SKM-1 treated with dmso at 0.1 percent for 144 hours (cell line): Measurements from ENCODE around the gene CDH12.
"Not testable (repeated sequence)": the region's sequence is repeated elsewhere in the genome, so short reads cannot be mapped to it uniquely, and the experiment has no call there.

ENCODE experiments used
- DNase-seq: peaks from one replicate; lab custom pipeline; 2025; ENCODE audit not compliant: unreplicated experiment; lab: John Stamatoyannopoulos, UW

The CDH12 gene

DNA sequence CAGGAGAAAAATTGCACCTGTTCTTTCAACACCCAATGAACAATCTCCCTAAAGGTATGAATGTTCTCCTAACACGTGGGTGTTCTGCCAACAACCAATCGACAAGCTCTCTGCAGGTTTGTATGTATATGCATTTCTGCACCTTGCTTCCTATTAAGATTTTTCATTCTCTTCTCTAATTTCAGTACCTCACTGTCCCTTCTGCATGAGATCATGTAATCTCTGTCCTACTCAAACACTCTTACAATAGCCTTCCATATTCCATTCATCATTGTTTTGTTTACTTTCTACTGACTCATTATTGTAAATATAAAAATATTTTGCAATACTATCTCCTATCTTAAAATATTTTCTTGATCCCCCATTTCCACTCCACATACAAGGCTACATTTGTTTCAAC lies 382.0 kb downstream of the CDH12 start:
- no peak for DNase-seq

GRCh38 chr5:22470408-22470807 lies 382.7 kb downstream of the CDH12 start:
- no peak for DNase-seq

DNA sequence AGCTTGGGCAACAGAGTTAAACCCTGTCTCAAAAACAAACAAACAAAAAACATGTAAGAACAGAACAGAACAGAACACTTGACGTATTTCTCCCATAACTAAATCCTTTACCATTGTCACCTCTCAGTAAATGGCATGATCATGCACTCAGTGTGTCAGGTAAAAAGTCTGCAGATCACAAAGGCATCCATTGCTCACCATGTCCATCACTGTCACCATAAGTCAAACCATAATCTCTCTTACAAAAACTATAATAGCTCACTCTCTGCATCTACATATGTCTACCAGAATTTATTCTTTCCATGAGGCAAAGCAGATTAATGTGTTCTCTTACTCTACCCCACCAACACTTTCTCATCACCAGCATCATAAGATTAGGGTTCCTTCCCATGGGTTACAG lies 387.5 kb downstream of the CDH12 start:
- DNase-seq, result no peak

DNA sequence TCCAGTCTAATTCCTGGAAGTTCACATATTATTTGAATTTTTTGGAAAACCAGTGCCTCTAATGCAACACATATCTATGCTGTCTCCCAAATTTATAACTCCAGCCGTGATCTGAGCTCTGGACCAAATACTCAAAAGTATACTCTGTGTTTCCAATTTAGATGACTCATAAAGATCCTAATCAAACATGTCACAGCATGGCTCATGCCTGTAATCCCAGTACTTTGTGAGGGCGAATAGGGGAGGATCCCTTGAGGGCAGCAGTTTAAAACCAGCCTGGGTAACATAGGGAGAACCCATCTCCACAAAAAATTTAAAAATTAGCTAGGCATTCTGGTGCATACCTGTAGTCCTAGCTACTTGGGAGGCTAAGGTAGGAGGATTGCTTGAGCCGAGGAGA lies 388.0 kb downstream of the CDH12 start:
- no peak for DNase-seq

- DNase-seq, result no peak
These were observed 393.0 kb downstream of the CDH12 start for GRCh38 chr5:22460189-22460588.

DNA sequence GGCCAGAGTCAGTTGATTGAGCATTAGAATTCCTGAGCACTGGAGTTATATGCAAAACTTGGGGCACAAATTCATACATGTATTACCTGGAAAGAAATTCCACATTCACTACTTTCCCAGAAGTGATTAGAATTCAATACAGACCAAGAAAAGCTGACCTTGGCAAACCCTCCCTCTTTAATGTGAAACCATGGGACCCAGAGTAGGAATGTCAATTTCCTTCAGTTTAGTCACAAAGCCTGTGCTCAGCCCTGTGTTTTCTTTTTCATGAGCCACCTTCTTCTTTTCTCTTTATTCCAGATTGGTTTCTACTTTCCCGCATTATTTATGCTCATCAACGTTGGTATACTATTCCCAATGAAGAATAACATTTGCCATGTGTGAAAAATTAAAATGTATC lies 420.2 kb downstream of the CDH12 start:
- DNase-seq, result no peak

GRCh38 chr5:22431840-22432239 lies 421.3 kb downstream of the CDH12 start:
- no peak for DNase-seq

- no peak for DNase-seq
These were observed 421.7 kb downstream of the CDH12 start for GRCh38 chr5:22431406-22431805.

DNA sequence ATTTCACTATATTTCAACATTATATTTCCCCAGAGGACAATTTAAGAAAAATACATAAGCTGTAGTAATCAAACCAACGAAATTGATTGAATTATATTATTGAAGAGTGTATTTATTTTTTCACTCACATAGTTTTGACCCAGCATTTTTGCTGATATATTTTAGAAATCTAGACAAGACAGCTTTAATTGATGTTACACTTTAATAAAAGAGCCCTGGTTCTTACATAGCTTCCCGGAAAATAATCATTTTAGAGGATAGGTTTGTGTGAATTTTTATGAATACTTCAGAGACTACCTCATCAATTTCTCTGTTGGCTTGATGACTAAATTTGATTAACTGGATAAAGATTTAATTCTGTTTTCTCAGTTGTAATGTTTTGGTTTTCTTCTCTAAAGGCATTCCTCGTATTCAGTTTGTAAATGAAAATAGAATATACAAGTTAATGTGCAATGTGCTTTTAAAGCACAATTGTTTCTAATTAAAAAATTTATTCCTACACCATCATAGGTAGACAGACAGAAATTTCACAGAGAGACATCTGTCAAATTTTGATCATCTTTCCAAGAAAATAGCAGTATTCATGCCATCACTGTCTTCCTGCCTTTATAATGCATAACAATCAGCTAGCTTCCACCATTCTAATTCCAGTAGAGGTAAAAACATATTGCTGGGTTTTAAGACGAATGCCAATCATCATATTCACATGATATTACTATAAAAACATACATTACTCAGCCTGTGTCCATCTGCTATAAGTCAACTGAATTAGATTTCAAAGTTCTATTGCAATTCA lies 441.4 kb downstream of the CDH12 start:
- DNase-seq, result no peak

- DNase-seq, result no peak
These were observed 461.2 kb downstream of the CDH12 start for GRCh38 chr5:22391956-22392355.

- DNase-seq, result no peak
These were observed 462.3 kb downstream of the CDH12 start for GRCh38 chr5:22390888-22391287.

- DNase-seq, result no peak
These were observed 480.1 kb downstream of the CDH12 start for GRCh38 chr5:22372826-22373660.

DNA sequence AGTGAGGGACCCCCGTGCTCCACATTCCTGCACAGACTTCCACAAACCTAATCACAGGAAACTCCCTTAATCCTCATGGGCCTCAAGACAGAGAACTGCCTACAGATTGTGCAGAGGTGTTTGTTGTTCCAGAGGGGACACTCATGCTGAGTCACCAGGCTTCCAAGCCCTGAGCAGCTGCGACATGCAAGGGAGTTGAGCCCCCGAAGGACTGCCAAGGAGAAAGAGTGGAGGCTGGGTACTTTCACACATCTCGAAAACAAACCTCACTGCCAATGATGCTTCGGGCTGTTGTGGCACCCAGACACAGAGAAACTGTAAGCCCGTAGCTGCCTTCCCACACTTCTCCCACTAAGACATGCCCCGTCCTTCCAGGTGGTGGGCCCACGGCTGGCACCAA lies 480.8 kb downstream of the CDH12 start:
- no peak for DNase-seq

DNA sequence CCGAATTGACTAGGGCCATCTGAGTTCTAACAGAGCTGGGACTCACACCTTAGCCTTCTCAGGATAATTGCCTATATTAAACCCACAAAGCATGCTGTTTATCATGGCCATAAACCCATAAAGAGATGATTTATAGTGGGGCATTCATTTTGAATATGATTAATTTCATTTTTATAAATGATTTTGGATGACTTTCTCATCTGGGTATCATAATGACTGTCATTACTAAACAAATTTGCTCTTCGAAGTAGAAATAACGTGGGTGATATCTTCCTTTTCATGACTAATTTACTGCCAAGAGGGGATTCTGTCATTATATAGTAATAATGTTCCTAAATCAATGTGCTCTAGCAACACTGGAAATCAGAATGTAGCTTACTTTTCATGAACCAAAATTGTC lies 498.2 kb downstream of the CDH12 start:
- no peak for DNase-seq

GRCh38 chr5:22352493-22352892 lies 500.7 kb downstream of the CDH12 start:
- DNase-seq, result no peak

GRCh38 chr5:22351178-22351577 lies 502.0 kb downstream of the CDH12 start:
- no peak for DNase-seq

- no peak for DNase-seq
These were observed 505.1 kb downstream of the CDH12 start for GRCh38 chr5:22348027-22348426.

DNA sequence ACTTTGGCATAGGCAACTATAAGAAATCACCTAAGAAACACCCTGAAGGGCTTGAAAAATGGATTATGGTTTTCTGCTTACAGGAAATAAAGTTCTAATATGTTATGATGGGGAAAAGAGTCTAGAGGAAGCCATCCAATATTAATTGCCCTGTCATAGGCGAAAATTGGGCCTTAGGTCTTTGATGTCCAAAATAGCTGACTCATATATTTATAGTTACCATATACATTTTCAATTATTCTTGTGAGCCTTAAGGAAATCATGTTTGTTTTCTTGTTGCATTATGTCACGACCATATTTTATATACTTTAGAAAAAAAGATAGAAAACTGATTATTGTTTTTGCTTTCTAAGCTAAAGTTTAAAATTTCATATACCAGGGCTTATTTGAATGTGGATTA lies 509.1 kb downstream of the CDH12 start:
- DNase-seq, result no peak

GRCh38 chr5:22341406-22341805 lies 511.7 kb downstream of the CDH12 start:
- no peak for DNase-seq

- not testable (repeated sequence) for DNase-seq
These were observed 520.2 kb downstream of the CDH12 start for GRCh38 chr5:22332949-22333348.

DNA sequence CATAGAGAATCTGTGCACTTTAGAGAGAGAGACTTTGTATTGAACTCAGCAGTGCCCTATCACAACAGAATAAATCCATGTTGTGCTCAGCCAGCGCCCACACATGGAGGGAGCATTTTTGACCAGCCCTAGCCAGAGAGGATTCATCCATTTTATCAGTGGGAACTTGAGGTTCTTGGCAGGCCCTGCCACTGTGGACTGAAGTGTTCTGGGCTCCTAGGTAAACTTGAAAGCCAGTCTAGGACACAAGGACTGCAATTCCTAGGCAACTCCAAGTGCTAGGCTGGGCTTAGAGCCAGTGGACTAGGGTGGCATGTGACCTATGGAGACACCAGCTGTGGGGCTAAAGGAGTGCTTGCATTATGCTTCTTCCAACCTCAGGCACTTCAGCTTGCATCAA lies 523.5 kb downstream of the CDH12 start:
- DNase-seq, result no peak

GRCh38 chr5:22319798-22320197 lies 533.3 kb downstream of the CDH12 start:
- no peak for DNase-seq
